SH-SY5Y (cell line): ENCODE measurements around the gene RPLP2.

Experiments
- GATA2 ChIP-seq: IDR thresholded peaks from 2 replicates; pipeline ENCODE4 v1.6.1; 2011; ENCODE audit warnings: mild to moderate bottlenecking, low read depth, low read length
- GATA3 ChIP-seq: IDR thresholded peaks from 2 replicates; pipeline ENCODE4 v1.6.1; 2011; ENCODE audit warnings: low read depth, mild to moderate bottlenecking, low read length, moderate library complexity

RPLP2 gene

DNA sequence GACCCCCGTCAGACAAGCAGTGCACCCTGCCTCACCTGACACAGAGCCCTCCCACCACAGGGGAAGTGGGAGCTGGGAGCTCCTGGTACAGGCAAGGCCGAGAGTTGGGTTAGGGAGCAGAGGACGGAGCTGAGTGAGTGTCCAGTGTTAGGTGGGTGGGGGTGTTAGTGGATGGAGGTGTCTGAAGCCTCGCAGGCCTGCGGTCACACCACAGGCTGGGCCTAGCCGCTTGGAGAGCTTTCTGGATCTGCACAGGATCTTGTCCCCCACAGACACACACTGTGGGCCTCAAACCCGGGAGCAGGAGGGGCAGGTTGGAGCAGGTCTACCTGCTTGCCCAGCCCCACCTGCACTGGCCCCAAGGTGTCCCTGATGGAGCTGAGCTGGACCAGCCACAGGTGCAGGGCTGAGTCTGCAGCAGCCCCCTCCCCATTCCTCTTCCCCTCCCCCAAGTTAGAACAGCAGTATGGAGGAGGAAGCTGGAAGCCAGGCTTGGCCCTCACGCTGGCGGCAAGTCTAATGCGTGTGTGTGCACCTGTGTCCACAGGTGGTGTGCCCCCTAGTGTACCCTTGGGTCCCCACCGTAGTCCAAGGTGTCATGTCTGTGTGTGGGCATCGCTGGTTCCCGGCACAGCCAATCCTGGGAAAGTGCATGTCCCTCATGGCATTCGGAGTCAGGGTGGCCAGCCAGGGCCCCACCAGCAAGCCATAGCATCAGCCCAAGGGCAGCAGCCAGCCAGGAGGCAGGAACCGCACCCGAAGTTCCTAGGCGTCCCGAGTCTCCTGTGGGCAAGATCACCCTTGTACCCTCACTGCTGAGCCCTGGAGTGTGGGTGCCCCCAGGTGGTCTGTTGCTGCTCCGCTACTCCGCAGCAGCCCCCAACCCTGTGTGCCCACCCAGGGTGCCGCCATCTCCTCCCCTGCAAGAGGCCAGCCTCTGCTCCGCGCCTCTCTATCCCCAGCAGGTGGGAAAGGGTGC, 30.5 kb upstream of the RPLP2 start:
- TF ChIP-seq GATA3, result no peak
- no peak for TF ChIP-seq GATA2

DNA sequence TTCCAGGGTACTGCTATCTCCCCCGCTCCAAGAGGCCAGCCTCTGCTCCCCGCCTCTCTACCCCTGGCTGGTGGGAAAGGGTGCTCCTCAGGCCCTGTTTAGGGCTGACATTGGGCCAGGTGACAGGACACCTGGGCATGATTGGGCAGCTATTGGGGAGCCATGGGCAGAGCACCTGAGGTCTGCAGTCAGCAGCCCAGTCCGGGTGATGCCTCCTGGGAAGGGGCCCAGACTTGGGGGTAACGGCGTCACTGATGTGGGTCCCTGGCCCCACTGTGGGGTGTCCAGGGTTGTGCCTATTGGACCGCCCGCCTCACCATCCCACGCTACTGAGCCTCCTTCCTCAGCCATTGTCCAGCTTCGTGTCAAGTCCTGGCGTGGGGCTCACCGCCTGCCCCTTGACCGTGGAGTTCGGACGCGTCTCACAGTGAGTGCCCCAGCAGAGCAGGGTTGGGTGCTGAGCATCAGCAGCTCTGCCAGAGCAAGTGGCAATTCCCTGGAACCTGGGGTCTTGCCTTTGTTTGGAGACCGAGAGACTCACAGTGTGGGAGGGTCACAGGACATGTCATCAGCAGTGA, 29.7 kb upstream of the RPLP2 start:
- TF ChIP-seq GATA3 (no peak), GATA2 (no peak)

DNA sequence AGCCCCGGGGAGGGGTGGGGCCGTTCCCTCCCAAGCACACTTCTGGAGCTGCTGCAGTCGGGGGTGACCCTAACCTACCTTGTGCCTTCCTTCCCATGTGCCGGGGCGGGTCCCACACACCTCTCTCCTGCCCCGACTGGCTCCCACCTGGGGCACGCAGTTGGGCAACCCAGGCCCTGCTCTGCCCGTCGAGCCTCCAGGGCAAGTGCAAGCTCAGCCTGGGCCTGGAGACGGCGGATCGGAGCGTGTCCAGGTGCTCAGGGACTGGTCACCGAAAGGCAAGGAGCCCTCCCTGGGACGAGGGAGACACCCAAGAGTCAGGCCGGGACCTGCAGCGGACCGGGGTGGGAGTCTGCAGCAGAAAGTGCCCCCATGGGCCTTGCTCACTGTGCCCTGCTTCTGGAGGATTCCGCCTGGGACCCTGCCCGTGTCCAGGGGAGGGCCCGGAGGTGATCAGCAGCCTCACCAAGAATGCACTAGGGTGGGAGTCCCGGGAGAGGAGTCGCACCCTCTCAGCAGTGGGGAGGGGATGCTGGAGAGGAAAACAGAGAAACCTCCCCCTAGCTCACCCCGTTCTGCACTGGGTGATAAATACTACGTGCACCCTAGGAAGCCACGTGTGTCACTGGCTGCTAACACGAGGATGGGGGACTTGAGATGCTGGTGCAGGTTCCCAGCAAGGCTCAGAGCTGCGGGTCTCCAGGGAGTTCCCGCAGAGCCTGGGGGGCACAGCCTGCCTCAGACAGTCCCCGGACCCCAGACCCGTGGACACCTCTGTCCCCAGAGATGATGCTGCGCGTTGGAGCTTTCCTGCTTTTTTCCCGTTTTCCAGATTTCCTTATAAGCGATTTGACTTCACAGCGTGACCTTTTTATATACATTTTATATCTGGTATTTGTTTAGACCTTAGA, 27.2 kb upstream of the RPLP2 start:
- TF ChIP-seq GATA2 (no peak), GATA3 (no peak)

DNA sequence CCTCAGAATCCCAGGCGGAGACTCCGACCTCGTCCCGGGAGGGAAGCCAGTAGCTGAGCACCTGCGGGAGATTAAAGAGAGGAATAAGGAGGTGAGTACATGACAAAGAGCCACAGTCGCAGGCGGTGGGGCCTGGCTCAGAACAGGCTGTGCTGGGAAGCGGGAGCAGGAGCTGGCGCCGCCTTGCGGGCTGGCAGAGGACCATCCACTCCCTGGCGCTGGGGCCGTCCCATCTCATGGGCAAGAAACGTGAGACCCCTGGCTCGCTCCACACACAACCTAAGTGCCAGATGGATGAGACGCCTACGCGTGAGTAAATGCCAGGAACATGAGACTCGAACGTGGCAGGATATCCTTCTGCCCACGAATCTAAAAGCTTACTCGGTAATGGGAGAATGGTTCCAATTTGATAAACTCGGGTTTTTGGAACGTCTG, 26.2 kb upstream of the RPLP2 start:
- TF ChIP-seq GATA3 (no peak), GATA2 (no peak)

DNA sequence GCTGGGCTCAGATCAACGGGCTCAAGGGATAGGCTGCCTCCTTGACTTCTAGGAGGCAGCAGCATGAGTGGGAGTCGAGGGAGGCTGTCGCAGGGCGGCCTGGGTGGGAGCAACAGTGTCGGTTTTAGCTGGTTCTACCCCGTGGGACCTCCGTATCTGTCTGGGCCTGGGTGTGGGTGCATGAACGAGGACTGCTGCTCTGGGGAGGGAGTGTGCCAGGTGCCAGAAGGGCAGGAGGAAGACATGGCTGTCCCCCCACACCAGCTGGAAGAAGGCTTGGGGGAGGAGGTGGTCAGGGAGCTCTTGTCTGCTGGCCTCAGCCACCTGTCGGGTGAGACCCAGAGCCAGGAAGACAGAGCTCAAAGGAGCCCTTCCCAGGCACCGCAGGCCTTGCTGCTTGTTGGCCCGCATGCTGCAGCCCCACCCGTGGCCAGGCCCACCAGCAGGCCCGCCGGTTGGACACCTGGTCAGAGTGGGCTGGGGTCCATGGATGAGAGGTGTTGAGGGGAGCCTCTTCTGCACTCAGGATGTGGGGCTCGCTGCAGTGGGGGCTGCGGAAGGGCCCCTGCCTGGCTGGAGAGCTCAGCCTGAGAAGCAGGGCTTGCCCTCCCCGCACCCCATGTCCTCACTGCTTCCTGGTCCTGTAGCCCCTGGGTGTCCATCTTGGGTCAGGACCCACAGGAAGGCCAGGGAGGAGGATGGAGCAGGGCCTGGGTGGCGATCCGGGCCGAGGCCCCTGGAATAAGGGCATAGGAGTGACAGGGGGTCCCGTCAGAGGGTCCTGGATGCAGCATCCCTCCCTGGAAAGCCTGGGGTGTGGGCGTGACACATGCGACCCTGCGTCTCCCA, 23.3 kb upstream of the RPLP2 start:
- no peak for TF ChIP-seq GATA2
- TF ChIP-seq GATA3, result no peak

DNA sequence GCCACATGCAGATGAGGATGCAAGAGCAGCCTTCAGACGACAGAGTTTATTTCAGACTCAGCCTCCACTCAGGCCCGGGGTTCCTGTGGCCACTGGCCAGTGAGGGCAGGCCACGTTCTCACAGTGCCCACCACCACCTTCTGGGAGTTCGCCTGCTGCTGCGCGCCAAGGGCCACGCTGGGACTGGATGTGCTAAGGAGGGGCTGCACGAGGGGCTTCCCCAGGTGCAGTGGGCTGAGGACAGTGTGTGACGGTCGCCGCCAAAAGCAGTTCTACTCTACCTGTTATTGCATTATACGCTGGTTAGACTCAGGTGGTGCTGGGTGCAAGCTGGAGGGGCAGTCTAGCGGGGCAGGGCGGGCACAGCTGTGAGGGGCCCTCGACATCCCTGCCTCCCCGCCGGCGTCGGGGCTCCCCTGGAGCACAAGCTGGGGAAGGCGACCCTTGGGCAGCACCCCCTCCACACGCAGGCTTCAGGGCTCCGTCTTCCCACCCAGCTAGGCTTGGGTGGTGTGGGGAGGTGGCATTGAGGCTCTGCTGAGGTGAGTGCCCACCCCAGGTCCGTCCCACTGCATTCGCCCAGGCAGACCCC, 22.6 kb upstream of the RPLP2 start:
- no peak for TF ChIP-seq GATA3
- no peak for TF ChIP-seq GATA2

DNA sequence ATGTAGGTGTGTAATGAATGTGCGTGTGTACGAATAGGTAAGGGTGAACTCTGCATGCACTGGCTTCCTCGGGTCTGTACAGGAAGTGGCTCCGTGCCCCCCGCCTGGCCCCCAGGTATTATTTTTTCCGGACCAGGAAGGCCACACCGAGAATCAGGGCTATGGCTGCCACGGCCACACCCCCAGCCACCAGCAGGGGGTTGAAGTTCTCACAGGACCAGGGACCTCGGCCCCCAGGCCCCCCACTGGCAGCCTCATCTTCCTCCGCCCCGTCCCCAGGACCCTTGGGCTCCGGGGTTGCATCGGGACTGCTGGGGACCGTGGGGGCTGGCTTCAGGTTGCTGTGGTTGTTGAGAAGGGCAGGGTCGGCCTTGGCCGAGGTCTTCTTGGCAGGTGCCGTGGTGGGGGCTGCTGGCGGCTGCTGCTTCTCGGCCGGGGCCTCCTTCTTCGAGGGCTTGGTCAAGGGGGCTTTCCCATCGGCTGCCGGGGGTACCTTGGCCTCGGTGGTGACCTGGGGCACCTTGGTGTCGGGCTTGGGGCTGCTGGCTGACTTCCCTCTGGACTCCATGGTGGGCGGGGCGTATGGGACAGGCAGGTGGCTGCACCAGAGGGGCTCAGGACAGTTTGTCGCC, 21.6 kb upstream of the RPLP2 start:
- TF ChIP-seq GATA2 (no peak), GATA3 (no peak)

DNA sequence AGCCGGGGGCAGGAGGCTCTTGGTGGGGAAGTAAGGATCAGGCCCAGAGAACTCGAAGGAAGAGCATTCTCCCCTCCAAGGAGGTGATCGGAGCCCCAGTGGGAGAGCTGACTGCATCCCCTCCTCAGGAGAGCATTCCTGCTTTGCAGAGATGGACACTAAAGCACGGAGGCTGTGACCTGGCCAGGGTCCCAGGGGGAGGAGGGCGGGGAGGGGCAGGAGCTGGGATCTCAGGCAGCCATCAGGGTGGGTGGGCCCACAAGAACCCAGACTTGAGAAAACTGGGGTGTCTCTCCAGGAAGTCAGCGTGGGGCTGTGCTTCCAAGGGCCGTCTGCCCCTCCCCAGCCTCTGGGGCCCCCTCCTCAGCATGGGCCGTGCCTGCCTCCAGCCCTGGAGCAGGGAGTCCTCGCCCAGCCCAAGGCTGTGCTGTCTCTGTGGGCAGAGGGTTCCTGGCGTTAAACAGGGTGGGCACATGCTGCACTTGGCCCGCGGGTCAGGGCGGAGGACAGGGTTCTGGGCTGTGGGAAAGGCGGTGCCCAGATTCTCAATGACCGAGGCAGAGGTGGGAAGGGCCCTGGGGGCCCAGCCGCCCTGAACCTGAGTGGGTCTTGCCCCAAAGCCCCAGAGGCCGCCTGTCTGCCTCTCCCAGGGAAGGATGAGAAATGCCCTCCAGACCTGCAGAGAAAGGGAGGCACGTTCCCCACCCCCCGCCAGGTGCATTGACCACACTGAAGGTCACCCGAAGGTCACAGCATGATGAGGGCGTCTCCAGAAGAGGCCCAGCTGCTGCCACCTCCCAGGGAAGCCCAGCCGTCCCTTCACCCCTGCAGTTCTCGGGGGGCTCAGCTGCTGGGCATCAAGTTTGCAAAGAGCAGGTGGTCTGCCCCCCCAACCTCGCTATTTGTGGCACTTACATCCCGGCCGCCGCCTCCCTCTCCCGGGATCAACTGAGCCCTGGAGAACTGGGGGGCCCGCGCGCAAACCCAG, 20.5 kb upstream of the RPLP2 start:
- no peak for TF ChIP-seq GATA2
- no peak for TF ChIP-seq GATA3

DNA sequence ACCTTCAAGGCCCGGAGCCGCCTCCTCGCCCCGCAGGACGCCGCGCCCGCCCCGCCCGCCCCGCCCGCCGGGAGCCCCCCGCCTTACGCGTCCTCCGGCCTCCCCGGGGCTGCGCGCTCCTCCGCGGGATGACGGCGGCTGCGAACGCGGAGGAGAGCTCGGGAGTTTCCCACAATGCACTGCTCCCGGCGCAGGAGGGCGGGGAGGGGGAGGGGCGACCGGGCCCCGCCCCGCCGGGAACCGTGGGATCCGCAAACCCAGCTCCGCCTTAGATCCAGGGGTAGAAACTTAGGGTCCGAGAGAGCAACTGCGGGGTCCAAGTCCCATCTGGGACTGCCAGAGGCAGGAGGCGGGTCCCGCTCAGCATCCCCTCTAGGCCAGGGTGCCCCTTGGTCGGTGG, 19.8 kb upstream of the RPLP2 start, which contains the start of gene CEND1:
Gene CEND1 (minus strand): TSS at position 148 of the 400 bp plus-strand sequence. CDS start 1,514 bp downstream, outside the sequence.
- TF ChIP-seq GATA2 (no peak), GATA3 (no peak)

DNA sequence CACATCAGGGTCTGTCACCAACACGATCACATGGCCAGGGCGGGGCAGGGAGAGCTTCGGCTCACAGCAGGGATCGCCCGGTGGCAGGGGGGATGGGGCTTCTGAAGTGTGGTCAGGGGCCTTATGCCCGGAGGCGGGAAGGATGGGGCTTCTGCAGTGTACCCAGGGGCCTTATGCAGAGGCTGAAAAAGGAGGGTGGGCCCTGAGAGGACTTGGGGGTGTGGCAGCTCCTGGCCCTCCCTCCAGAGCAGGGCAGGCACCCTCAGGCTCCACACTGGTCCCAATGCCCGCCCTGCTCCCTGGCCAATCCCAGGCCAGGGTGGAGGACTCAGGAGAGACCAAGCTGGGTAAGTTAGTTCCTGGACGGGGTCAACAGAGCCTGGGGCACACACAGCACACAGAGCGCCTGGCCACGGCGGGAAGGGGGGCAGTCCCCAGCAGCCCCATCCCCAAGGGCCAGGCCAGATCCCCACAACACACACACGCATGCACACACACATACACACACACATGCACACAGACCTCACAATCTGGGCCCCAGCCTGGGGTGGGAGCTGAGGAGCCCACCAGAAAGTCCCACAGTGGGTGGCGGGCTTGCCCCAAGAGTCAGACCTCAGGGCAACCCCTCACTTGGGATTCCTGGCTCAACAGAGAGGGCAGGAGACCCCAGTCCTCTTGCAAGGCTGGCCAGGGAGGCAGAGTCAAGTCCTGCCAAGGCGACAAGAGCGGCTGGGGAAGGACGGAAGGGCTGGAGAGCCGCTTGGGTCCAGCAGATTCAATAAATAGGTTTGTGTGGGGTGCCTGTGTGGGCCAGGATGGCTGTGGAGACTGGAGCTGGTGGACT, 18.8 kb upstream of the RPLP2 start:
- no peak for TF ChIP-seq GATA2
- TF ChIP-seq GATA3, result no peak
